HEK293 (cell line): Measurements from ENCODE around the gene OR2T12.

Experiments used
- CTCF ChIP-seq: fragments of 450-650 bp; formaldehyde crosslinking; IDR thresholded peaks from 2 replicates; pipeline ENCODE4 v1.5.1; 2016; ENCODE audit warnings: missing biosample characterization, missing genetic modification characterization
- ELK4 ChIP-seq: IDR thresholded peaks from 2 replicates; pipeline ENCODE4 v1.6.1; 2011; ENCODE audit warnings: mild to moderate bottlenecking, low read depth, low read length, borderline replicate concordance
- OSR2 ChIP-seq: fragments of 450-650 bp; formaldehyde crosslinking; IDR thresholded peaks from 2 replicates; pipeline ENCODE4 v1.5.1; 2016; ENCODE audit warnings: missing biosample characterization, missing genetic modification characterization
- REST ChIP-seq: fragments of 450-650 bp; formaldehyde crosslinking; IDR thresholded peaks from 2 replicates; pipeline ENCODE4 v1.5.1; 2016; ENCODE audit warnings: missing biosample characterization, missing genetic modification characterization
- ZNF157 ChIP-seq: fragments of 450-650 bp; formaldehyde crosslinking; IDR thresholded peaks from 2 replicates; pipeline ENCODE4 v1.5.1; 2016; ENCODE audit warnings: missing biosample characterization, missing genetic modification characterization
- ZNF223 ChIP-seq: fragments of 450-650 bp; formaldehyde crosslinking; IDR thresholded peaks from 2 replicates; pipeline ENCODE4 v1.5.1; 2016; ENCODE audit warnings: missing biosample characterization, missing genetic modification characterization
- ZNF426 ChIP-seq: fragments of 450-650 bp; formaldehyde crosslinking; IDR thresholded peaks from 2 replicates; pipeline ENCODE4 v1.5.1; 2017; ENCODE audit warnings: missing biosample characterization, missing genetic modification characterization, mild to moderate bottlenecking, inconsistent platforms, moderate library complexity
- ZNF510 ChIP-seq: fragments of 450-650 bp; formaldehyde crosslinking; IDR thresholded peaks from 2 replicates; pipeline ENCODE4 v1.5.1; 2018; ENCODE audit warnings: mild to moderate bottlenecking, missing genetic modification characterization, missing biosample characterization; ENCODE audit not compliant: insufficient replicate concordance
- ZNF530 ChIP-seq: fragments of 450-650 bp; formaldehyde crosslinking; IDR thresholded peaks from 2 replicates; pipeline ENCODE4 v1.5.1; 2016; ENCODE audit warnings: low read depth, missing biosample characterization, missing genetic modification characterization
- ZNF701 ChIP-seq: fragments of 450-650 bp; formaldehyde crosslinking; IDR thresholded peaks from 2 replicates; pipeline ENCODE4 v1.5.1; 2016; ENCODE audit warnings: missing biosample characterization, missing genetic modification characterization

- no peak for TF ChIP-seq ZNF426 (tag by site-specific recombination)
- no peak for TF ChIP-seq REST
- no peak for TF ChIP-seq ZNF157 (tag by site-specific recombination)
- TF ChIP-seq CTCF (tag by site-specific recombination), result no peak
- no peak for TF ChIP-seq ZNF510 (tag by site-specific recombination)
- TF ChIP-seq ELK4, result no peak
- no peak for TF ChIP-seq ZNF530 (tag by site-specific recombination)
- no peak for TF ChIP-seq OSR2 (tag by site-specific recombination)
- no peak for TF ChIP-seq ZNF223 (tag by site-specific recombination)
- TF ChIP-seq ZNF701 (tag by site-specific recombination), result no peak
Observed at GRCh38 chr1:248348475-248348874, 45.3 kb upstream of the OR2T12 start, which contains the start of gene OR14C36.
